Uterus (tissue), 2 donors: ENCODE data around the gene ACAD11.

Source experiments
- CTCF ChIP-seq, 4 experiments: fragments of 200-600 bp in 2 of 4; fragments of 450-650 bp in 2 of 4; sonication (generic) in 2 of 4; IDR thresholded peaks; one replicate each; pipeline ENCODE4 v1.5.1; 2016 to 2019; ENCODE audit warnings: antibody characterized with exemption in 4 of 4, mild to moderate bottlenecking in 2 of 4, moderate library complexity in 1 of 4
- POLR2A ChIP-seq, 2 donors: fragments of 450-650 bp; IDR thresholded peaks; one replicate each; pipeline ENCODE4 v1.6.1; 2016; ENCODE audit warnings: antibody characterized with exemption in 2 of 2, mild to moderate bottlenecking in 1 of 2, moderate library complexity in 1 of 2

DNA sequence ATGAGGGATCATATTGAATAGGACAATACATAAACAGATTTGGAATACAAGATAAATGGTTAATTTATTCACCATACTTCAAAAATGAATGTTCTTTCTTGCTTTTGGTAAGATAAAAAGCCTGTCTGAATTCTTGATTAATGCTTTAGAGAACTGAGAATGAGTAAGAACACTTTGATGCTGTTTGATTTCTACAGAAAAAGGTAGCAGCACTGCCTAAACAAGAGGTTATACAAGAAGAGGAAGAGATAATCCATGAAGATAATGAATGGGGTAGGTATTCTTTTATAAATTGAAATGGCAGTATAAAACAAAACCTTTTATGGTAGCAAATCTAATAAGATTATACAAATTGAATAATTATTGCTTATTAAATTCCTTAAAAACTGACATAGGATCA is 15.8 kb upstream of the ACAD11 start:
- no peak for TF ChIP-seq POLR2A (IDR thresholded peaks at IDR 0.05)
- TF ChIP-seq CTCF (IDR thresholded peaks at IDR 0.05): no peak
